SU-DHL-6 (cell line): ENCODE data around the gene PPP1R12B.
"Not testable (repeated sequence)": the region's sequence is repeated elsewhere in the genome, so short reads cannot be mapped to it uniquely, and the experiment has no call there.

Source experiments
- CTCF ChIP-seq: fragments of 200-600 bp; sonication (generic); IDR thresholded peaks from one replicate; pipeline ENCODE4 v1.5.1; 2017; ENCODE audit warnings: antibody characterized with exemption, mild to moderate bottlenecking, low read length, moderate library complexity; ENCODE audit not compliant: insufficient read depth, poor library complexity, severe bottlenecking
- EZH2phosphoT487 ChIP-seq: fragments of 200-600 bp; sonication (generic), shearing (Covaris generic); conservative IDR thresholded peaks from 2 replicates; pipeline ENCODE4 v1.6.1; 2018; ENCODE audit warnings: mild to moderate bottlenecking, antibody characterized with exemption, low read length, moderate library complexity, mixed read lengths

- TF ChIP-seq CTCF, EZH2phosphoT487: not testable (repeated sequence)
Measured at GRCh38 chr1:202556037-202556436, 207.5 kb downstream of the PPP1R12B start.
